Inferior parietal cortex (tissue), 1 donor: ENCODE results near the gene BCL2L13.

Experiments used
- DNase-seq: peaks from one replicate; pipeline ENCODE4 v3.0.0-alpha.2; 2016; ENCODE audit errors: extremely low spot score

BCL2L13 gene

GRCh38 chr22:17726928-17727897 is 88.7 kb downstream of the BCL2L13 start:
- DNase-seq: no peak

DNA sequence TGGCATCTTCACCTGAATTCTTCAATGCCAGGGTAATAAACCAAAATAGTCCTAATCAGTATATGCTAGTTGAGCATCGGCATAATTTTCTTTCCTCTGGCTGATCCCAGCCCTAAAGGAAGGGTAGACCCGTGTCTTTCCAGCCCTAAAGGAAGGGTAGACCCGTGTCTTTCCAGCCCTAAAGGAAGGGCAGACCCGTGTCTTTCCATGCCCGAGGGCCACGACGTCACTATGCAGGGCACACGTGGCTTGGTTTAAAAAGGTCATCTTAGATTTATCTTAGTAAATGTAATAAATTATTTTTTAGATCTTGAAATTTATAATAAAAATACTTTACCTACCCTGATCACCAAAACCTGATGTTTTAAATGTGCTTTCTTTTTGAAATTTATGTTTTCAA is 90.2 kb downstream of the BCL2L13 start:
- DNase-seq: no peak

GRCh38 chr22:17729561-17729960 is 91.0 kb downstream of the BCL2L13 start:
- DNase-seq: no peak

DNA sequence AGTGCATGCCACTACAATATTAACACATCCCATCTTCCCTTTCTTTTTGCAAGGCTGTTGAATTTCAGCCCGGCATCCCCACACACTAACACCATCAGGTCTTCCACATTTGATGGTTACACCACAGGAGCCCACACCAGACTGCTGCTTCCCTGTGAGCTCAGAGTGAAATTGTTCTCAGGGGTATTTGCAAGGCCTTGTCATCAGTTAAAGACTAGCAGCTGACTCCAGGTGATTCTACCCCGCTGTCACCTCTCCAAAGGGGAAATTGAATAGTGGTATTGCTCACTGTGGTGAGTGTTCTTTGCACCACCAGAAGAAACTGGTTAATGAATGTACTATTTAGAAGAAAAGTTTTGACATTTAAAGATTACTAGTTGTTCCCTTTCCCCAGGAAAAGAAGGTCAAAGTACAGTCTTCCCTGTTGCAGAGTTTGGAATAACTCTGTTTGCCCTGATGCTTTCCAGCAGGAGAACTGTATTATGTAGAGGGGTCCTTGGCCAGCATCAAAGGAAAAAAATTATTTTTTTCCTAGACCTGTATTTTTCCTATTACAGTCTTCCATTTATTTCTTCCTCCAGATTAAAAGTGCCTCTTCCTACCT is 93.8 kb downstream of the BCL2L13 start:
- DNase-seq: no peak

GRCh38 chr22:17733466-17733865 is 94.9 kb downstream of the BCL2L13 start:
- DNase-seq: no peak

GRCh38 chr22:17734187-17734586 is 95.6 kb downstream of the BCL2L13 start:
- DNase-seq: no peak

DNA sequence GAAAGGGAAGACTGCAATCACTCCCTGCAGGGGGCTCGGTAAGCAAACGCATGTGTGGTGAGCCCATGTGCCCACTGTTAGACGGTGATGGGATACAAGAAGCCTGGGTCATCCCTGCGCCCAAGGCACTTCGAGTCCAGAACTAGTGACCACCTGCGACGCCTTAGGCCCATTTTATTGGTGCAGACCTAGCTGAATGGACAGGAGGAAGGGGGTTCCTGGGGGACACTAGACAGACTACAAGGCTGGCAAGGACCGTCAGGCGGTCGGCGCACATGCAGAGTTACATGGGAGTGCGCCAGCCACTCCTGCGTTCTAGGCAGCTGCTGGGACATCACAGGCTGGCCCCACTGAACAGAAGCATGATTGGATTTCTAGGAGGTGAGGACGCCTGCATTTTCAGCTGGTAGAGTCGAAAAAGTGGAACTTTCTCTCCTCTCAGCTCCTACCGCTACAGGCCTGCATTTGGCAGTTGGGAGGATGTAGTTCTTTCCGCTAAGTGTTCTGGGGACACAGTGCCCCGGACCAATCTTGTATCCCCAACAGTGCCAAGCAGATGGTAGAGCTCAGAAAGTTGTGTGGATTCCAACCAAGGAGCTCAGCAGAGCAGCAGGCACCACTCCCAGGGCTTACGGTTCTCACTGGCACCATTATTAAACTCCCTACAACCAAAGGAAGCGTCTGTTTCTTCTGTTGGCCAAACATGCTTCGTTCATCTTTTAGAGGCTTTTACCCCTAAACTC is 100.0 kb downstream of the BCL2L13 start:
- DNase-seq: no peak

DNA sequence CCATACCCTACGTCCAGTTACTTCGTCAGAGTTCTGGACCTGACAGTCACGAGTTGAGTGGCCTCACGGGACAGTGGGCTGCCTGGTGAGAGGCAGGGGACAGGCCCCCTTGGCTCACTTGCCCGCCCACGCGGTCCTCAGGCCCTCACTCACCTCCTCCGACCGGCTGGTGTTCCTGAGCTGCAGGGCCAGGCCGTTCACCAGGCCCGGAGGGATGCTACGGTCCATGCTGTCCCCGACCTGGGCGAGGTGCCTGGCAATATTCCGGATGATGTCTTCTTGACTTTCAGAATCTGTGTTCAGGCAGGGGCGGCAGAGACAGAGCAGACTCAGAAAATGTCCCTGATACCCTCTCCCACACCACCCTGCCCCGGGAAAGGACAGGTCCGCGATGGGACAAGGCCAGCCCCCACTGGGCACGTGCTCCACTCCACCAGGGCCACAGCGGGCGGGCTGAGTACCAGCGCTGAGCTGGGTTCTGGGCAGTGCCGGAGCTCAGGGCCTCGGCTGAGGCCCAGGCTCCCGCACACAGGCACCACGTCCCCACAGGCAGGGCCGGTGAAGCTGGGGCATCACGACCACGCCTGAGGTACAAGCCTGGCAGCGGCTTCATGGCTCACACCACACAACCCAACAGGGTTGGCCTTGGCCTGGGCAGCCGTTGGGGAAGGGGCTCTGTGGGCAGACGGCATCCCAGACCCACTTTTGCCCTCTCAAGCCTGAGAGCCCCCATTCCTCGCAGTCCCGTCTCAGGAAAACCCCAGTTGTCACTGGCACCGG is 100.8 kb downstream of the BCL2L13 start:
- no peak for DNase-seq

- no peak for DNase-seq
Measured at GRCh38 chr22:17741866-17742526, 103.4 kb downstream of the BCL2L13 start.

DNA sequence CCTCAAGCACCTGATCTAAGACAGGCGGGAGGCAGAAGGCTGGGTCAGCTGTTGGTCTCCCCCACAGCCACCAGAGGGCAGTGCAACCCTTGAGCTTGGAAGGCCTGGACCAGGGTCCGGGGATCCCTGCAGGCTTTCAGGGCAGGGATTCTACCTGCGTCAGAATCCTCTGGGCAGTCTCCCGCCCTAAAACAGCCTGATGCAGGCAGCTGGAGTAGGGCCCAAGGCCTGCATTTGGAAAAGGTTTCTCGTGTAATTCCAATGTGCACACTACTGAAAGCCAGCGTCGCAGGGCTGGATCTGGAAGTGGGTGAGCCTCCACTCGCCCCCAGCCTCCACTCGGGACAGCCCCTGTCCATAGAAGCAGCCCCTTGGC is 104.0 kb downstream of the BCL2L13 start:
- peak; percentile 81 for DNase-seq

GRCh38 chr22:17743661-17744411 is 105.3 kb downstream of the BCL2L13 start:
- DNase-seq: no peak

DNA sequence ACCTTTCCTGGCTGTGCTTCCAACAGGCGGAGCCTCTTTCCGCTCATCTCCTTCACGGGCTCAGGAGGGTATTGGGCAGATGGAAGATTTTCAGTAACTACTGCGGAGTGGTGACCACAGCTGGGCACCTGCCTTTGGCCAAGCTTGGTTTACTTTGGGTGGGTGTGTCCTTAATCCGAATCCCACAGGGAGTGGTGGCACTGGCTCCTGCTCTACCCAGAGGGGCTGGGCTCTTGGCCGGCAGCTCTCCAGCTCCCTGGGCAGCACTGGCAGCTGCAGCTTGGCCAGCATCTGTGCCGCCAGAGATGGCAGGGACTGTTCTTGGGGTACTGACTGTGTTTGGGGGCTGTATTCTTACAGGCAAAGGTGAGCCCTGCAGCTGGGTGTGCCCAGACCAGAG is 105.9 kb downstream of the BCL2L13 start:
- no peak for DNase-seq

GRCh38 chr22:17746916-17747315 is 108.4 kb downstream of the BCL2L13 start:
- DNase-seq: no peak

DNA sequence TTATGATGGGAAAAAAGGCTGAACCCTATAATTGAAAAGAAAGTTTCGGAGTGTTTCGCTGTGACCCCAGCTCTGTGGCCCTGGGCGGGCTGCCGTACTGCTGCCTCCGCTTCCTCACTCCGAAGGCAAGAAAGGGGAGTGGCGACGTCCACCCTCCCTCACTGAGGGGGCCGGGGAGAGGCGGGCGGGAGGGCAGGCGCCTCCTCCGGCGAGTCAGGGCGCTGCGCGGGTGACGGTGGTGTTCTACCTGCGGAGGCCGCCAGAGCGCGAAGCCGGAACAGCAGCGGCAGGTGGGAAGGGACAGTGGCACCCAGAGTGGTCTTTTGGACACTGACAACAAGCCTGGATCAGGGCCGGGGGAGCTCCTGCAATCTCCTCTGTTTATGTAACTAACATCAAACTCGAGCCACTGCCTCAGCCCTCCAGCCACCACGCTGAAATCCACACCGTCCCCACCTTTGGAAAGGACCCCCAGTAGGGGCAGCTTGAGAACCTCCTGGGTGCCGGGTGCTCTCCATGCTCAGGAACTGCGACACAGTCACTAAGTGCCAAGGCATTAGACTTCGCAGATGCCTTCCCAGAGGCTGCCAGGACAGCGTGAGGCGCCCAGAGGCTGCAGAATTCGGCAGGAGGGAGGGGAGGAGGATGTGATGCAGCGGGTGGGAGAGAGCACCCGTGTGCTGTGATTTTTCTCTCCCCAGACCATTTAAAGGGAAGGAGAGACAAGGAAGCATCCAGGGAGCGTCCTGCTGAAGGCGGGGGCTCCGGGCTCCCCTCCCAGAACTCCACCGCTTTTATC is 110.2 kb downstream of the BCL2L13 start:
- no peak for DNase-seq

DNA sequence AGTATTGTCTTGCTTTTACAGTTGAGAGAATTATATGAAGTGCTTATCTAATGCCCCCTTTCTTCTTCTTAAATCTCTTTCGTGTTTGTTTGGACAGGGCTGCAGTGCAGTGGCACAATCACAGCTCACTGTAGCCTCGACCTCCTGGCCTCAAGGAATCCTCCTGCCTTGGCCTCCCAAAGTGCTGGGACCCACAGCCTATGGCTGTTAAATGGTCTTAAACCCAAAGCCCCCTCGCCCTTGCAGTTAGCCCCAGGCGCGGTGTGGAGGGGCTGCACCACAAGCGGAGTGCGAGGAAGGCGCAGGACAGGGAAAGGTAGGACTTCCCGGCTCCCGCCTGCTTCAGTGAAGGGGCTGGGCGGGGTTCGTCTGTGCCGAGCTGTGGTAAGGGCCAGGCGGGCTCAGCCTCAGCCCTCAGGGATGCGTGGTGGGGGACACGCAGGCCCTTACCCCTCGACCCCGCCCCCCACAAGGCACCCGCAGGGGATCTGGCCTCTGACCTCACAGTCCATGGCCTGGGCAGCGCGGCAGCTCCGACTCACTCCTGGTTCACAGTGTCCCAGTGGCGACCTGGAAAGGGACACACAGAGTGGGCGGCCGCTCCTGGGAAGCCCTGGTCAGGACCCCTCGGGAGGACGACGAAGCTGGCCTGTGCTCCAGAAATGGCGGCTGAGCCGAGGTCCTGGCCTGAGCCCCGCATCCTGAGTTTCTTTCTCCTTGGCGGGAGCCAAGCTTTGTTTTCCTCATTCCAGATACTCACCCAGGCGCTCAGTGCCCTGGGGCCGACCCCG is 111.2 kb downstream of the BCL2L13 start:
- DNase-seq: no peak

GRCh38 chr22:17751596-17751995 is 113.0 kb downstream of the BCL2L13 start:
- no peak for DNase-seq

- no peak for DNase-seq
Measured at GRCh38 chr22:17753401-17753989, 114.9 kb downstream of the BCL2L13 start.

DNA sequence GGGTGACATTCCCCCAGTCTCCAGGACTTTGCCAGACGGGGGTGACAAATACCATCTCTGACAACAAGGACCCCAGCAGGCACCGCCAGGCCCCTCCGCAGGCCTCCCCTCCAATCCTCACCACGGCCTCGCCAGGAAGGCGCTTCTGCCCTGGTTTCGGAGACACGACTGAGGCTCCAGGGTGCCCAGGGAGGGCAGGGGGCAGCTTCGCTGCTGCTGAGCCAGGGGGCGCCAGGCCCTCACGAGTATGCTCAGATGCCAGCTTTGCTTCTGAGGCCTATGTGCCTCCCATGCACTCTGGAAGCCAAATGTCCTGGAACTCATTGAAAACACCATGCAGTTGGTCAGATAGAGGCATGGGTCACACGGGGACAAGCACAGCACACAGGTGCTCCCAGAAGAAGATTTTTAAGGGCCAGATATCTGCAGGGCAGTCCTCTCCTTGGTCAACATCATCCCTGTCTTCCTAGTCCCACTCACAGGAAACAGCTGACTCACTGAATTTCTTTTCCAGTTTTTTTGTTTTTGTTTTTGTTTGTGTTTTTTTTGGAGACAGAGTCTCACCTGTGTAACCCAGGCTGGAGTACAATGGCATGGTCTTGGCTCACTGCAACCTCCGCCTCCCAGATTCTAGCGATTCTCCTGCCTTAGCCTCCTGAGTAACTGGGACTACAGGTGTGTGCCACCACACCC is 115.8 kb downstream of the BCL2L13 start:
- DNase-seq: no peak
